SH-SY5Y (cell line): ENCODE data around the gene HOXA10.

Experiments used
- GATA2 ChIP-seq: IDR thresholded peaks from 2 replicates; pipeline ENCODE4 v1.6.1; 2011; ENCODE audit warnings: mild to moderate bottlenecking, low read depth, low read length
- GATA3 ChIP-seq: IDR thresholded peaks from 2 replicates; pipeline ENCODE4 v1.6.1; 2011; ENCODE audit warnings: low read depth, mild to moderate bottlenecking, low read length, moderate library complexity

The HOXA10 gene

GRCh38 chr7:27189997-27190748, 16.1 kb upstream of the HOXA10 start:
- no peak for TF ChIP-seq GATA2
- TF ChIP-seq GATA3, result no peak

GRCh38 chr7:27189295-27189996, 15.3 kb upstream of the HOXA10 start:
- TF ChIP-seq GATA3 (no peak), GATA2 (no peak)

GRCh38 chr7:27188386-27189294, 14.5 kb upstream of the HOXA10 start:
- no peak for TF ChIP-seq GATA3
- TF ChIP-seq GATA2, result no peak

GRCh38 chr7:27187475-27188385, 13.6 kb upstream of the HOXA10 start:
- no peak for TF ChIP-seq GATA3
- no peak for TF ChIP-seq GATA2

DNA sequence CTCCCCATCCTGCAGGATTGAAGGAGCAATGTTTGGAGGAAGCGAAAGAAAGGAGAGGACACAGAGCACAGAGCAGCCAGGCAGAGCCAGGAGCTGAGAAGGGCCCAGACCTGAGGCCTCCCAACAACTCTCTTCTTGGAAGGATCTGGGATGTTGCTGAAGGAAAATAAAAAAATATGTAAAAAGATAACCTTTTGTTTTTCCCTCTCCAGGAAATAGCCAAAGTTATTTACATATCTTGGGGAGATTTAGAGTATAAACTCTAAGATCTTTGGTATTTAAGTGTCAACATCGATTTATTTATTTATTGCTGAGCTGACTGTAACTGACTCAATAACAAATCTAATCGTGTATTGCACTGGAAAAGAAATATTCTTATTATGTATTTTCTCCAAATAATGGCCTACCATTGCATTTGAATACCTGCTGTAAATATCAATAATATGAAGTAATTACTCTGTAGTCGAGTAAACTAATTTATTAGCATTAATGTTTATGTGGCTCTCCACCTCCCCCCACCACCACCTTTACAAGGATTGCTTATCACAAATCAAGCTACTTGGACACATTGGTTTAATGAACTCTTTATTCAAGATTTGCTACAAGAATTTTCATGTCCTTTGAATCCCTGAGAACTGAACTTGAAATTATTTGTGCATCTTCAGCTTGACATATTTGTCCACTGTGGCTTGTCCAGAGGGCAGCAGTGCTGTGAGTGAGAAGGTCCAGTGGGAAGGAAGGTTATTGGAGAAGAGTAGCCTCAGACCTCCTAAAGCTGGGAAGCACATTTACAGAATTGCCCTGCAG, 12.8 kb upstream of the HOXA10 start:
- no peak for TF ChIP-seq GATA2
- no peak for TF ChIP-seq GATA3

- TF ChIP-seq GATA3 (no peak), GATA2 (no peak)
Measured at GRCh38 chr7:27185854-27186667, 11.9 kb upstream of the HOXA10 start.

- TF ChIP-seq GATA2 (no peak), GATA3 (no peak)
Measured at GRCh38 chr7:27185013-27185853, 11.1 kb upstream of the HOXA10 start, which contains the start of gene HOXA11. Gene HOXA11, minus strand, starts transcription at chr7:27185232. Its CDS starts 88 bp downstream, at chr7:27185144.

GRCh38 chr7:27184337-27185012, 10.4 kb upstream of the HOXA10 start:
- no peak for TF ChIP-seq GATA3
- TF ChIP-seq GATA2, result no peak

DNA sequence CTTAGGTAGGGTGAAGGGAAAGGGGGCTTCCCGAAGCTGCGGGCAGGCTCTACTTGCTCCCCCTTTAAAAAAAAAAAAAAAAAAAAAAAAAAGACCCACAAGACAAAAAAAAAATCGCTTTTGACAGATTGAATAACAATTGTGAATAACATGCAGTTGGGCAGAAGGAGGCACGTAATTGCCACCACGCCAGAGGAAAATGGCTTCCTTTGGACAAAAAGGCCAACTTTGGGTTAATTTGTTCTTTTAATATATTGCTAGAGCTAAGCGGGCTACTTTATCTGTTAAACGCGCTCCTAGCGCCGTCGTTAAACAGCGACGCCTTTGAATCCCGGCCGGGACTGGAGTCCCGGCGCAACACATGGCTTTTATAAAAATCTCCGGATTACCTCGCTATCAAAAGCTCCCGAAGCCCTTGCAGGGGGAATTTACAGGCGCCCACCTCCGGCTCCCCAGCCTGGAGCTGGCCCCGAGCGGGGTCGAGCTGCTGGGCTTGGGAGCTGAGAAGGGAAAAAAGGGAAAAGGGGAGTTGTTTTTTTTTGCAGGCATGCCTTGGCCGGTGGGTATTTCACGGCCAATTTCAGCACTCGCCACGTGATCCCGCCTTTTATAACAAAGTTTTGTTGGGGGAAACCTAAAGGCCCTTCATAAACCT, 9.7 kb upstream of the HOXA10 start:
- TF ChIP-seq GATA2 (no peak), GATA3 (no peak)
